ENCODE results near the gene PCYT1B. TPM values are rescaled to one million over a fixed set of nuclear protein-coding genes. Genes with fewer than 3 reads are reported as not detected.
A peak's percentile ranks its signal among the peaks of the same experiment; 100 is the strongest.

PCYT1B gene
- total and polyA plus RNA-seq, 8 donors: 0.06 to 3.1 (median 0.21) TPM; not detected in 4

GRCh38 chrX:24672701-24673190 lies 25.6 kb upstream of the PCYT1B start:
- Histone ChIP-seq H3K4me1 (no peaks in the 10 kb centered on the region), H3K4me3 (no peak overlapping the region), H3K27ac (no peak overlapping the region), H3K27me3 (no peaks in the 10 kb centered on the region), H3K36me3 (no peaks in the 10 kb centered on the region), H3K9me3 (no peaks in the 10 kb centered on the region)
- DNase-seq: peak in 1 of 2 donors; percentile 16
- WGBS, 5 donors: 28 to 61% (median 44%) methylated on average over 11 of the region's 11 CpGs
- intact Hi-C loops (cut with DNase I; ENCODE audit: low total_unique reads): no loop called here
- no peak for TF ChIP-seq CTCF (IDR thresholded peaks at IDR 0.05)
- no peak for TF ChIP-seq POLR2A (IDR thresholded peaks at IDR 0.05)
- no peak for TF ChIP-seq POLR2AphosphoS5 (IDR thresholded peaks at IDR 0.05)
- TF ChIP-seq EP300 (IDR thresholded peaks at IDR 0.05): no peak

- no peaks in the 10 kb centered on the region for H3K36me3 ChIP-seq
- H3K27ac ChIP-seq: no peak overlapping the region
- no peak for TF ChIP-seq CTCF (IDR thresholded peaks at IDR 0.05)
- TF ChIP-seq POLR2A (IDR thresholded peaks at IDR 0.05): no peak
- TF ChIP-seq POLR2AphosphoS5 (IDR thresholded peaks at IDR 0.05): no peak
- TF ChIP-seq EP300 (IDR thresholded peaks at IDR 0.05): no peak
- 16 to 53% (median 48%) methylated on average over 3 of the region's 3 CpGs for WGBS, 5 donors
- no peaks in the 10 kb centered on the region for H3K27me3 ChIP-seq
- H3K9me3 ChIP-seq: no peaks in the 10 kb centered on the region
- no peak for DNase-seq
- H3K4me3 ChIP-seq: no peak overlapping the region
- no peaks in the 10 kb centered on the region for H3K4me1 ChIP-seq
- intact Hi-C loops (cut with DNase I; ENCODE audit: low total_unique reads): no loop called here
Observed at GRCh38 chrX:24668111-24668510, 21.0 kb upstream of the PCYT1B start.

- Histone ChIP-seq H3K4me3 (no peak overlapping the region), H3K27ac (no peak overlapping the region), H3K27me3 (no peaks in the 10 kb centered on the region), H3K36me3 (no peaks in the 10 kb centered on the region), H3K9me3 (no peaks in the 10 kb centered on the region), H3K4me1 (no peaks in the 10 kb centered on the region)
- intact Hi-C loops (cut with DNase I; ENCODE audit: low total_unique reads): no loop called here
- no peak for DNase-seq
- 49 to 82% (median 76%) methylated on average over 3 to 4 of the region's 4 CpGs for WGBS, 5 donors
- TF ChIP-seq EP300 (IDR thresholded peaks at IDR 0.05): no peak
- no peak for TF ChIP-seq CTCF (IDR thresholded peaks at IDR 0.05)
- TF ChIP-seq POLR2AphosphoS5 (IDR thresholded peaks at IDR 0.05): no peak
- TF ChIP-seq POLR2A (IDR thresholded peaks at IDR 0.05): no peak
Observed at GRCh38 chrX:24662352-24662751, 15.2 kb upstream of the PCYT1B start.

- intact Hi-C loops (cut with DNase I; ENCODE audit: low total_unique reads): no loop called here
- Histone ChIP-seq H3K36me3 (no peaks in the 10 kb centered on the region), H3K4me3 (no peak overlapping the region), H3K9me3 (no peaks in the 10 kb centered on the region), H3K27me3 (no peaks in the 10 kb centered on the region), H3K27ac (no peak overlapping the region), H3K4me1 (no peaks in the 10 kb centered on the region)
- DNase-seq: no peak
- TF ChIP-seq EP300 (IDR thresholded peaks at IDR 0.05): no peak
- no peak for TF ChIP-seq POLR2A (IDR thresholded peaks at IDR 0.05)
- no peak for TF ChIP-seq POLR2AphosphoS5 (IDR thresholded peaks at IDR 0.05)
- TF ChIP-seq CTCF (IDR thresholded peaks at IDR 0.05): no peak
Observed at GRCh38 chrX:24661292-24661691, 14.1 kb upstream of the PCYT1B start.

All from stomach (tissue), 9 donors.